HEK293 (cell line): ENCODE measurements around the gene SPPL2B.

Experiments used
- CTCF ChIA-PET: fragments of 350-600 bp; formaldehyde crosslinking; extraction: SDS; loops from one replicate; lab custom pipeline; 2021; ENCODE audit warnings: antibody characterized with exemption; lab: Yijun Ruan, JAX
- POLR2A ChIA-PET: fragments of 300-600 bp; formaldehyde crosslinking; extraction: SDS; loops from one replicate; lab custom pipeline; 2020; ENCODE audit warnings: antibody characterized with exemption, inconsistent platforms; lab: Yijun Ruan, JAX
- H3K27ac ChIP-seq: fragments of 200-500 bp; sonication (Bioruptor generic); 2 replicates; pipeline ENCODE4 v1.5.1; 2014; ENCODE audit warnings: low read depth, low read length, control low read depth, inconsistent platforms; ENCODE audit errors: extremely low read depth
- H3K36me3 ChIP-seq, 2 experiments: fragments of 200-500 bp in 1 of 2; sonication (Bioruptor generic) in 1 of 2; 1 replicate in 1 of 2; 2 replicates in 1 of 2; pipeline ENCODE4 v1.5.1; 2014 to 2017; ENCODE audit warnings: inconsistent platforms in 2 of 2, low read length in 2 of 2; ENCODE audit not compliant: control insufficient read depth in 2 of 2, insufficient read depth in 1 of 2
- H3K4me1 ChIP-seq: fragments of 200-500 bp; sonication (Bioruptor generic); 2 replicates; pipeline ENCODE4 v1.5.1; 2014; ENCODE audit warnings: mild to moderate bottlenecking, low read length, inconsistent platforms; ENCODE audit not compliant: control insufficient read depth, insufficient read depth
- H3K4me3 ChIP-seq: 2 replicates; pipeline ENCODE4 v1.5.1; 2011; ENCODE audit warnings: low read depth, mild to moderate bottlenecking, control low read depth, low read length, moderate library complexity
- H3K9me3 ChIP-seq: fragments of 200-500 bp; sonication (Bioruptor generic); 2 replicates; pipeline ENCODE4 v1.5.1; 2014; ENCODE audit warnings: low read depth, low read length, inconsistent platforms; ENCODE audit not compliant: control insufficient read depth, insufficient read depth
- HOXC10 ChIP-seq: sonication (generic); formaldehyde crosslinking; IDR thresholded peaks from 2 replicates; pipeline ENCODE4 v1.8.1; 2023; ENCODE audit warnings: mild to moderate bottlenecking, missing genetic modification reagents
- KLF8 ChIP-seq: fragments of 450-650 bp; formaldehyde crosslinking; IDR thresholded peaks from 2 replicates; pipeline ENCODE4 v1.5.1; 2016; ENCODE audit warnings: missing biosample characterization, missing genetic modification characterization
- SETDB1 ChIP-seq: IDR thresholded peaks from one replicate; pipeline ENCODE4 v1.6.1; 2017; ENCODE audit warnings: mild to moderate bottlenecking, low read length, moderate library complexity, mixed read lengths; ENCODE audit not compliant: insufficient read length
- ZBTB21 ChIP-seq: fragments of 450-650 bp; formaldehyde crosslinking; IDR thresholded peaks from 2 replicates; pipeline ENCODE4 v1.5.1; 2017; ENCODE audit warnings: missing biosample characterization, missing genetic modification characterization
- ZNF10 ChIP-seq: fragments of 450-650 bp; formaldehyde crosslinking; IDR thresholded peaks from 2 replicates; pipeline ENCODE4 v1.5.1; 2017; ENCODE audit warnings: missing biosample characterization, missing genetic modification characterization
- ZNF114 ChIP-seq: fragments of 450-650 bp; formaldehyde crosslinking; IDR thresholded peaks from 2 replicates; pipeline ENCODE4 v1.5.0; 2017; ENCODE audit warnings: missing biosample characterization, missing genetic modification characterization
- ZNF157 ChIP-seq: fragments of 450-650 bp; formaldehyde crosslinking; IDR thresholded peaks from 2 replicates; pipeline ENCODE4 v1.5.1; 2016; ENCODE audit warnings: missing biosample characterization, missing genetic modification characterization
- ZNF16 ChIP-seq: fragments of 450-650 bp; formaldehyde crosslinking; IDR thresholded peaks from 2 replicates; pipeline ENCODE4 v1.5.1; 2016; ENCODE audit warnings: low read depth, missing biosample characterization, missing genetic modification characterization
- ZNF221 ChIP-seq: fragments of 450-650 bp; formaldehyde crosslinking; IDR thresholded peaks from 2 replicates; pipeline ENCODE4 v1.5.1; 2017; ENCODE audit warnings: missing biosample characterization, missing genetic modification characterization, borderline replicate concordance
- ZNF350 ChIP-seq: fragments of 450-650 bp; formaldehyde crosslinking; IDR thresholded peaks from 2 replicates; pipeline ENCODE4 v1.5.0; 2017; ENCODE audit warnings: missing biosample characterization, mild to moderate bottlenecking, missing genetic modification characterization
- ZNF555 ChIP-seq: fragments of 450-650 bp; formaldehyde crosslinking; conservative IDR thresholded peaks from 2 replicates; pipeline ENCODE4 v1.5.1; 2017; ENCODE audit warnings: missing biosample characterization, mild to moderate bottlenecking, missing genetic modification characterization, inconsistent platforms
- ZNF658 ChIP-seq: fragments of 450-650 bp; formaldehyde crosslinking; IDR thresholded peaks from 2 replicates; pipeline ENCODE4; 2016; ENCODE audit warnings: missing biosample characterization, missing genetic modification characterization
- ZNF76 ChIP-seq: fragments of 450-650 bp; formaldehyde crosslinking; IDR thresholded peaks from 2 replicates; pipeline ENCODE4; 2016; ENCODE audit warnings: low read depth, missing biosample characterization, missing genetic modification characterization, borderline replicate concordance
- ZNF768 ChIP-seq: fragments of 450-650 bp; formaldehyde crosslinking; IDR thresholded peaks from 2 replicates; pipeline ENCODE4 v1.5.1; 2018; ENCODE audit warnings: missing biosample characterization, mild to moderate bottlenecking, missing genetic modification characterization
- ZNF785 ChIP-seq: fragments of 450-650 bp; formaldehyde crosslinking; IDR thresholded peaks from 2 replicates; pipeline ENCODE4 v1.5.1; 2016; ENCODE audit warnings: missing biosample characterization, missing genetic modification characterization
- ZNF791 ChIP-seq: fragments of 450-650 bp; formaldehyde crosslinking; IDR thresholded peaks from 2 replicates; pipeline ENCODE4 v1.5.1; 2016; ENCODE audit warnings: missing biosample characterization, missing genetic modification characterization
- ZSCAN16 ChIP-seq: fragments of 450-650 bp; formaldehyde crosslinking; IDR thresholded peaks from 2 replicates; pipeline ENCODE4 v1.5.1; 2016; ENCODE audit warnings: missing biosample characterization, missing genetic modification characterization
- TF ChIP-seq, protein P1 (sequence below): fragments of 450-650 bp; formaldehyde crosslinking; IDR thresholded peaks from 2 replicates; pipeline ENCODE4 v1.5.1; 2016; ENCODE audit warnings: missing biosample characterization, missing genetic modification characterization, borderline replicate concordance

The SPPL2B gene

DNA sequence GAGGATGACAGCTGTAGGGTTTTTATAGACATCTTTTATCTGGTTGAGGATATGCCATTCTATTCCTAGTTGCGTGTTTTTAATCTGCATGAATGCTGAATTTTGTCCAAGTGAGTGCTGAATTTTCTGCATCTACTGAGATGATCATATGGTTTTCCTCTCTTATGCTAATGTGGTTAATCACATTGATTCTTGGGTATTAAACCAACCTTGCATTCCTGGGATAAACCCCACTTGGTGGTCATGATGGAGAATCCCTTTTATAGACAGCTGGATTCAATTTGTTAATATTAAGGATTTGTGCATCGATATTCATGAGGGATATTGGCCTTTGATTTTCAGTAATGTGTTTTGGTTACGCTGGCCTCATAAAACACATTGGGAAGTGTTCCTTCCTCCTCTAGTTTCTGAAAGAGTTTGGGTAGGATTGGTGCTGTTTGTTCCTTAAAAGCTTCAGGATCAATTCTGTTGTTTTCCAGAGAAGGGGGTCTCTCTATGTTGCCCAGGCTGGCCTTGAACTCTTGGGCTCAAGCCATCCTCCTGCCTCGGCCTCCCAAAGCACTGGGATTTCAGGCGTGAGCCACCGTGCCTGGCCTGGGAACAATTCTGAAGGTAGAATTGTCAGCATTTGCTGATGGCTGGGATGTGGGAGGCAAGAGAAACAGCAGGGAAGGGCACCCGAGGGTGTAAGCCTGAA is 13.2 kb upstream of the SPPL2B start:
- TF ChIP-seq, protein P1, sequence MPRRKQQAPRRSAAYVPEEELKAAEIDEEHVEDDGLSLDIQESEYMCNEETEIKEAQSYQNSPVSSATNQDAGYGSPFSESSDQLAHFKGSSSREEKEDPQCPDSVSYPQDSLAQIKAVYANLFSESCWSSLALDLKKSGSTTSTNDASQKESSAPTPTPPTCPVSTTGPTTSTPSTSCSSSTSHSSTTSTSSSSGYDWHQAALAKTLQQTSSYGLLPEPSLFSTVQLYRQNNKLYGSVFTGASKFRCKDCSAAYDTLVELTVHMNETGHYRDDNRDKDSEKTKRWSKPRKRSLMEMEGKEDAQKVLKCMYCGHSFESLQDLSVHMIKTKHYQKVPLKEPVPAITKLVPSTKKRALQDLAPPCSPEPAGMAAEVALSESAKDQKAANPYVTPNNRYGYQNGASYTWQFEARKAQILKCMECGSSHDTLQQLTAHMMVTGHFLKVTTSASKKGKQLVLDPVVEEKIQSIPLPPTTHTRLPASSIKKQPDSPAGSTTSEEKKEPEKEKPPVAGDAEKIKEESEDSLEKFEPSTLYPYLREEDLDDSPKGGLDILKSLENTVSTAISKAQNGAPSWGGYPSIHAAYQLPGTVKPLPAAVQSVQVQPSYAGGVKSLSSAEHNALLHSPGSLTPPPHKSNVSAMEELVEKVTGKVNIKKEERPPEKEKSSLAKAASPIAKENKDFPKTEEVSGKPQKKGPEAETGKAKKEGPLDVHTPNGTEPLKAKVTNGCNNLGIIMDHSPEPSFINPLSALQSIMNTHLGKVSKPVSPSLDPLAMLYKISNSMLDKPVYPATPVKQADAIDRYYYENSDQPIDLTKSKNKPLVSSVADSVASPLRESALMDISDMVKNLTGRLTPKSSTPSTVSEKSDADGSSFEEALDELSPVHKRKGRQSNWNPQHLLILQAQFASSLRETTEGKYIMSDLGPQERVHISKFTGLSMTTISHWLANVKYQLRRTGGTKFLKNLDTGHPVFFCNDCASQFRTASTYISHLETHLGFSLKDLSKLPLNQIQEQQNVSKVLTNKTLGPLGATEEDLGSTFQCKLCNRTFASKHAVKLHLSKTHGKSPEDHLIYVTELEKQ (tag by site-specific recombination) = no peak
- TF ChIP-seq ZNF114 = no peak
- TF ChIP-seq ZSCAN16 (tag by site-specific recombination) = no peak
- no peak for TF ChIP-seq ZNF658 (tag by site-specific recombination)
- TF ChIP-seq HOXC10 = no peak
- TF ChIP-seq ZNF221 (tag by site-specific recombination) = no peak
- TF ChIP-seq ZNF76 (tag by site-specific recombination) = no peak
- TF ChIP-seq SETDB1 = peak; percentile 65
- TF ChIP-seq ZNF350 = no peak
- no peaks in the 10 kb centered on the region for H3K4me1 ChIP-seq
- H3K27ac ChIP-seq = no peak overlapping the region
- H3K36me3 ChIP-seq = no peaks in the 10 kb centered on the region
- no peaks in the 10 kb centered on the region for H3K9me3 ChIP-seq
- no peak overlapping the region for H3K4me3 ChIP-seq
- ChIA-PET CTCF (interaction anchor here (0.6 to 1.4 kb wide), 6 partner anchors 32 to 165 kb away, joined by 3 to 5 read pairs (median 4); no protein-coding TSS in a partner anchor), POLR2A (interaction anchor here (1.9 kb wide), 1 partner anchor 13 kb away, joined by 6 read pairs; the partner anchor contains the start of gene LSM7)

DNA sequence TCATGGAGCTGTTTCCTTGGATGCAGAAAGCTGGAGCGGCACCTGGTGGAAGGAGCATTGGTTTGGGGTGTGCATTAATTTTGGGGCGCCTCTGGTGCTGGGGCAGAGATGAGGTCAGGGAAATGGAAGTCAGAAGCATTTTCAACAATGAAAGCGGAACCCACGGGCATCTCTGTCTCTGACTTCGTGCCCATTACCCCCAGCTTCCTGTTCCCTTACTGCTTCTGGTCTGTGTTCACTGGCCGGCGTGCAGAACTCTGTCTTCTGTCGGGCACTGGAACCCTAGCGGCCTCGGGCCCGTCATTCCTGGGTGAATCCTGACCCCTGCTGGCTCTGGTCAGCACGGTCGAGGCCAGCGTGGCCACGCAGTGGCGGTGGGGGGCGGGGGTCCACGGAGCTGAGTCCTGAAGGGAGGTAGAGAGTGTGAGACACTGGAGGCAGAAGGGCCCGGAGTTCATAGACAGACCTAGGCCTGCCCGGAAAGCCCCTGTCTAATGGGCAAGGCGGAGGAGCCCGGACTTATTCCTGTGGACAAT is 12.6 kb upstream of the SPPL2B start:
- POLR2A ChIA-PET = interaction anchor here (0.5 to 1.9 kb wide), 3 partner anchors 10 to 374 kb away, joined by 5 to 7 read pairs (median 6); partner anchors contain the start of gene LSM7
- Histone ChIP-seq H3K4me3 (no peak overlapping the region), H3K9me3 (no peaks in the 10 kb centered on the region), H3K36me3 (no peaks in the 10 kb centered on the region), H3K4me1 (no peaks in the 10 kb centered on the region), H3K27ac (no peak overlapping the region)
- CTCF ChIA-PET = interaction anchor here (0.6 to 1.4 kb wide), 4 partner anchors 41 to 166 kb away, joined by 3 to 5 read pairs (median 4); no protein-coding TSS in a partner anchor
- no peak for TF ChIP-seq ZNF10
- TF ChIP-seq ZNF791 (tag by site-specific recombination) = no peak
- no peak for TF ChIP-seq ZNF555 (tag by site-specific recombination)
- no peak for TF ChIP-seq ZNF157 (tag by site-specific recombination)
- no peak for TF ChIP-seq KLF8 (tag by site-specific recombination)
- TF ChIP-seq, all 188 proteins: peak for 0

DNA sequence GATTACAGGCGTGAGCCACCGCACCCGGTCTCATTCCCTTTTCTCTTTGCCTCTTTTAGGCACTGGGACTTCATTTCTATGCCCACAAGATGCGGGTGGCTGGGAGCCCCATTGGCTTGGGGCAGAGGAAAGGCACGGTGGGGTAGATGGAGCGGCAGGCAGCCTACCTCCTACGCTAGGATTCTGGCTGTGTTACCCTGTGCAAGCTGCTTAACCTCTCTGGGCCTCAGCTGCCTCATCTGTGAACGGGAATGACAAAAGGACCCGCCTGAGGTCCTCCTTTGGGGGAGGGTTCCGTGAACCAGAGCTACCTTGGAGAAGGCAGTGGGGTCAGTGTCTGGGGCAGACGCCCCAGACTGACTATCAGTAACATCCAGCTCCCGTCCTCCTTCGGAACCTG is 11.2 kb upstream of the SPPL2B start:
- Histone ChIP-seq H3K36me3 (peaks cover 0 to 2% of the 10 kb centered on the region in 2 experiments; a peak in 1 of 3 replicates), H3K4me3 (no peak overlapping the region)
- no peak for TF ChIP-seq ZNF16 (tag by site-specific recombination)
- no peak for TF ChIP-seq ZNF785 (tag by site-specific recombination)
- no peak for TF ChIP-seq ZBTB21 (tag by site-specific recombination)
- 0 out of 2 replicates have a peak, but pooled peaks have one; percentile 56 for TF ChIP-seq ZNF768
- TF ChIP-seq, all 188 proteins: peak for 1
- H3K4me1 ChIP-seq = no peaks in the 10 kb centered on the region
- no peaks in the 10 kb centered on the region for H3K9me3 ChIP-seq
- no peak overlapping the region for H3K27ac ChIP-seq
- ChIA-PET CTCF (no interaction called here), POLR2A (interaction anchor here (0.8 to 1.6 kb wide), 2 partner anchors 9 to 11 kb away, joined by 4 to 5 read pairs; partner anchors contain the start of gene LSM7)
